ENCODE results near the gene TPSD1.
"Not testable (repeated sequence)": the region's sequence is repeated elsewhere in the genome, so short reads cannot be mapped to it uniquely, and the experiment has no call there.

Gene TPSD1

DNA sequence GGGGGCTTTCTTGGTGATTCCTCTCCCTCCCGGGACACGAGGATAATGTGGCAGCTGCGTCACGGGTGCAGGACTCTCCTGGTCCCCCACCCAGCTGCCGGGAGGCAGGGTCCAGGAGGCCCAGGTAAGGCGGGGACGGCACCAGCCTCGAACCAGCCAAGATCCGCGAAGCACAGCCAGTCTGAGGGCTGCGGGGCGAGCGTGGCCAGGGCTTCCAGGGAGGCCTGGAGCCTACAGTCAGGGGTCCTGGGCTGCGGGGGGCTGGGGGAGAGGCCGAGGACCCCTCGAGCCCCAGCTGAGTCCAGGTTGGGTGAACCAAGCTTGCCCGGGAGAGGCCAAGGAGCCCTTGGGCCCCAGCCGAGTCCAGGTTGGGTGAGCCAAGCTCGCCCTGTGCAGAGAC is 10.0 kb downstream of the TPSD1 start:
- DNase-seq (ENCODE audit: low spot score), result no peak
- TF ChIP-seq, protein P1, sequence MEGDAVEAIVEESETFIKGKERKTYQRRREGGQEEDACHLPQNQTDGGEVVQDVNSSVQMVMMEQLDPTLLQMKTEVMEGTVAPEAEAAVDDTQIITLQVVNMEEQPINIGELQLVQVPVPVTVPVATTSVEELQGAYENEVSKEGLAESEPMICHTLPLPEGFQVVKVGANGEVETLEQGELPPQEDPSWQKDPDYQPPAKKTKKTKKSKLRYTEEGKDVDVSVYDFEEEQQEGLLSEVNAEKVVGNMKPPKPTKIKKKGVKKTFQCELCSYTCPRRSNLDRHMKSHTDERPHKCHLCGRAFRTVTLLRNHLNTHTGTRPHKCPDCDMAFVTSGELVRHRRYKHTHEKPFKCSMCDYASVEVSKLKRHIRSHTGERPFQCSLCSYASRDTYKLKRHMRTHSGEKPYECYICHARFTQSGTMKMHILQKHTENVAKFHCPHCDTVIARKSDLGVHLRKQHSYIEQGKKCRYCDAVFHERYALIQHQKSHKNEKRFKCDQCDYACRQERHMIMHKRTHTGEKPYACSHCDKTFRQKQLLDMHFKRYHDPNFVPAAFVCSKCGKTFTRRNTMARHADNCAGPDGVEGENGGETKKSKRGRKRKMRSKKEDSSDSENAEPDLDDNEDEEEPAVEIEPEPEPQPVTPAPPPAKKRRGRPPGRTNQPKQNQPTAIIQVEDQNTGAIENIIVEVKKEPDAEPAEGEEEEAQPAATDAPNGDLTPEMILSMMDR (IDR thresholded peaks at IDR 0.05; ENCODE audit: extremely low read depth, insufficient read depth, missing control alignments), result no peak

DNA sequence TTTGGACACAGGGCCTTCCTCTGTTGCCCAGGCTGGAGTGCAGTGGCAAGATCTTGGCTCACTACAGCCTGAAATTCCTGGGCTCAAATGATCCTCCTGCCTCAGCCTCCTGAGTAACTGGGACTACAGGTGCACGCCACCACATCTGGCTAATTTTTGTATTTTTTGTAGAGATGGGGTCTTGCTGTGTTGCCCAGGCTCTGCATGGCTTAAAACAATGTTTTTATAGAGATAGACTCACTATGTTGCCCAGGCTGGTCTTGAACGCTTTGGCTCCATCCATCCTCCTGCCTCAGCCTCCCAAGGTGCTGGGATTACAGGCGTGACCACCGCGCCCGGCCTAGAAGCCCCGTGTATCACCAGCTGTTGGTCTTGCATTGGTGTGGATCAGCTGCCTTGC is 13.5 kb downstream of the TPSD1 start:
- in situ Hi-C loops (cut with MboI; ENCODE audit: low pct_unique_long_range_greater_than_20kb, low sequenced_read_pairs, unreplicated experiment); DNase-seq (ENCODE audit: low spot score): not testable (repeated sequence)

More for the DNA sequence above, 10.0 kb downstream of the TPSD1 start:
- in situ Hi-C loops (cut with MboI; ENCODE audit: low pct_unique_long_range_greater_than_20kb, low sequenced_read_pairs, unreplicated experiment), result no loop called here

- in situ Hi-C loops (cut with MboI; ENCODE audit: low pct_unique_long_range_greater_than_20kb, low sequenced_read_pairs, unreplicated experiment), result no loop called here
- DNase-seq (ENCODE audit: low spot score), result no peak
- TF ChIP-seq, protein P1 (IDR thresholded peaks at IDR 0.05; ENCODE audit: extremely low read depth, insufficient read depth, missing control alignments), result no peak
These were observed 15.5 kb downstream of the TPSD1 start for GRCh38 chr16:1271380-1271723.

GRCh38 chr16:1271724-1272413 is 16.0 kb downstream of the TPSD1 start:
- DNase-seq (ENCODE audit: low spot score); in situ Hi-C loops (cut with MboI; ENCODE audit: low pct_unique_long_range_greater_than_20kb, low sequenced_read_pairs, unreplicated experiment): not testable (repeated sequence)

GRCh38 chr16:1272453-1273198 is 16.8 kb downstream of the TPSD1 start:
- TF ChIP-seq, protein P1 (IDR thresholded peaks at IDR 0.05; ENCODE audit: extremely low read depth, insufficient read depth, missing control alignments), result no peak
- in situ Hi-C loops (cut with MboI; ENCODE audit: low pct_unique_long_range_greater_than_20kb, low sequenced_read_pairs, unreplicated experiment), result no loop called here
- DNase-seq (ENCODE audit: low spot score), result no peak

- in situ Hi-C loops (cut with MboI; ENCODE audit: low pct_unique_long_range_greater_than_20kb, low sequenced_read_pairs, unreplicated experiment), result no loop called here
- TF ChIP-seq, protein P1 (IDR thresholded peaks at IDR 0.05; ENCODE audit: extremely low read depth, insufficient read depth, missing control alignments), result no peak
- no peak for DNase-seq (ENCODE audit: low spot score)
These were observed 17.9 kb downstream of the TPSD1 start for GRCh38 chr16:1273816-1274215.

DNA sequence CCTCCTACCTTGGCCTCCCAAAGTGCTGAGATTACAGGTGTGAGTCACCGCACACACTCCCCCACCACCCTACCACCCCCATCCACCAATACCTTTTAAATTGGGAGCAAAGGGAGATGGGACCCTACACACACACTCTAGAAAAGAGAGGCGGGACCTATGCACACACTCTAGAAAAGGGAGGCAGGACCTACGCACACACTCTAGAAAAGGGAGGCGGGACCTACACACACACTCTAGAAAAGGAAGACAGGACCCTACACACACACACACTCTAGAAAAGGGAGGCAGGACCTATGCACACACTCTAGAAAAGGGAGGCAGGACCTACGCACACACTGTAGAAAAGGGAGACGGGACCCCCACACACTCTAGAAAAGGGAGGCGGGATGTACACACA is 18.9 kb downstream of the TPSD1 start:
- in situ Hi-C loops (cut with MboI; ENCODE audit: low pct_unique_long_range_greater_than_20kb, low sequenced_read_pairs, unreplicated experiment), result no loop called here
- TF ChIP-seq, protein P1 (IDR thresholded peaks at IDR 0.05; ENCODE audit: extremely low read depth, insufficient read depth, missing control alignments), result no peak
- no peak for DNase-seq (ENCODE audit: low spot score)
